ENCODE data around the gene PRKG2.

PRKG2 gene

GRCh38 chr4:81217779-81218178 lies 2.8 kb upstream of the PRKG2 start:
- FAIRE-seq: no peak

GRCh38 chr4:81215931-81216330 lies 909 bp upstream of the PRKG2 start:
- no peak for FAIRE-seq

- no peak for FAIRE-seq
Observed at GRCh38 chr4:81214144-81214880, 710 bp downstream of the PRKG2 start.

- FAIRE-seq: no peak
Observed at GRCh38 chr4:81213671-81214070, 1.4 kb downstream of the PRKG2 start.

DNA sequence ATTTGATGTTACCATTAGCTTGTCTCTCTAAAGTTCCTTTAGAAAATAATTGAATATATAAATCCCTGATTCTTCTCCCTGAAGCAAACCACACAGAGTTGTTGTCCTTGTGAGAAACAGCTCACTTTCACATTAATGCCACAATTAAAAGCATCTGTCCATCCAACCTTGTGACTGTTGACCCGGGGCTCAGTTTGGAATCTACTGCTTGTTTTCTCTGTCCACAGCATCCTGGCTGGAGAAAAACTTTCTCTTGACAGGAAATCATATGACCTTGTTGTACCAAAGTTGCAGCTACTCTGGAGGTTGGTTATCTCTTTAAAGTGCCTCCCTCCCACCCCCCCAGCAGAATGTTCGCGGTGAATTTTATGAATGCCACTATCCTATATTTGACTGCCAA lies 3.1 kb downstream of the PRKG2 start:
- FAIRE-seq: no peak

GRCh38 chr4:81207828-81208227 lies 7.2 kb downstream of the PRKG2 start:
- no peak for FAIRE-seq

DNA sequence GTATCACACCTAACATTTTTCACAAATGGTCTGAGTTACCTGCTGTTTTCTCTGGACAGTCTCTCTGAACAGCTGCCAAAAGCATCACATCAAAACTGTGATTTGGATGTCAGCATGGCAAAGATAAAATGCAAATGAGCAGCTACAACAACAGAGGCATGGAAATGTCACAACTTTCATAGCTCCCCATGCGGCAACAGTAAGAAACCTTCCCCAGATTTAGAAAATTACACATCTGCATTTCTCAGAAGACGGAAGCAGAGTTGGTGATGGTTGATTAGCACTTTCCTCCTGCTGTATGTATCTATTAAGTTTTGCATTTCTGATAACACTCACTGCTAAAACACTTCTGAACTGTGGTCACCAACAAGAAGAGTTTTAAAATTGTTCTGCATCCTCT lies 9.7 kb downstream of the PRKG2 start:
- no peak for FAIRE-seq

DNA sequence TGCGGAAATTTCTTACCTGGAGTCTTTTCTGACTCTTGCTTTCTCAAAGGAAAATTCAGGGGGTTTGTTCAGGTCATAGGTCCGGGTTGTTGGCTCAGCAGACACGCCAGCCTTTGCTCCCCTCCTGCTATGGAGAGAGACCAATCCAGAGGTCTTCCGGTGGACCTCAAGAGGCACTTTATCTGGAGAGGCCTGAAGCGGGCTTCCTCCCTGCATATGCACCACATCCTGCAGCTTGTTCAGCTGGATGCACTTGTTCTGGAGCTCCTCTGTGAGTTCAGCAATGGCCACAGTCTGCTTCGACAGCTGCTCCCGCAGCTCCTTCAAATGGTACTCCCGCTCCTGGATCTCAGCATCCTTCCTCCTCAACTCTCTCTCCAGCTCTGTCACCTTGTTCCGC lies 10.5 kb downstream of the PRKG2 start:
- no peak for FAIRE-seq

DNA sequence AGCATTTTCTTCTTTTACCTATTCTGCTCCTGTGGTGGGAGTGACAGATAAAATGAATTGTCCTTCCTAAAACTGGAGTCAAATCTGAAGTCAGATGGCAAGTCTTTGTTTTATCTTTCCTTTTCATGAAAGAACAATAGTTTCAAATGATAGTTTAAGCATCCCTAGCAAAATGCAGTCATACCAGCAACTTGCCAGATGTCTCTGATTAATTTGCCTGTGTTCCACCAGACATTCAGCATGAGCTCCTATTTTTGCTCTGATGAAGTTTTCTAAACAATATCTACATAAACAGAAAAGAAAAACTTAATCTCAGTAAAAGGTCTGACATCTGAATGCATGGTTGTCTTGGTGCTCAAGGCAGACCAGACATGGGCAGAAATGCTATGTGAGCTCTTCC lies 15.2 kb downstream of the PRKG2 start:
- FAIRE-seq: no peak

GRCh38 chr4:81198609-81199008 lies 16.4 kb downstream of the PRKG2 start:
- FAIRE-seq: no peak

GRCh38 chr4:81197864-81198524 lies 17.0 kb downstream of the PRKG2 start:
- FAIRE-seq: no peak

DNA sequence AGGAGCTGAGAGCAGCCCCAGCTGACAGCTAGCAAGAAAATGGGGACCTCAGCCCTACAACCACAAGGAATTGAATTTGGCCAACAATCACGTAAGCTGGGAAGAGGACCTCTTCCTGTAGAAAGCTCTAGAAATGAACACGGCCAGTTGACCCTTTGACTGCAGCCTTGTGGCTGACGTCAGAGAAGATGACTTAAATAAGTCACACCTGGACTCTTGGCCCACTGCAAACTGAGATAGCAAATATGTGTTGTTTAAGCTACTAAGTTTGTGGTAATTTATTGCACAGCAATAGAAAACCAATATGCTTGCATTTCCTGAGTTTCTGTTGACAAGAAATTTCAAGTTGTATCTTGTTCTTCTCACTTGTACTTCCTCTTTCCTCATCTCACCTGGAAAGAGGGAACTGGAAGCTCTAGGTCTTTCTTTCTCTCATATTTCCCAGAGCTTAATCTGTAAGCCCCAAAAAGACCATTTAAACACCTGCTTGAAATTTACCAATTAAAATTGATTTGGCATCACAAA lies 18.8 kb downstream of the PRKG2 start:
- no peak for FAIRE-seq

DNA sequence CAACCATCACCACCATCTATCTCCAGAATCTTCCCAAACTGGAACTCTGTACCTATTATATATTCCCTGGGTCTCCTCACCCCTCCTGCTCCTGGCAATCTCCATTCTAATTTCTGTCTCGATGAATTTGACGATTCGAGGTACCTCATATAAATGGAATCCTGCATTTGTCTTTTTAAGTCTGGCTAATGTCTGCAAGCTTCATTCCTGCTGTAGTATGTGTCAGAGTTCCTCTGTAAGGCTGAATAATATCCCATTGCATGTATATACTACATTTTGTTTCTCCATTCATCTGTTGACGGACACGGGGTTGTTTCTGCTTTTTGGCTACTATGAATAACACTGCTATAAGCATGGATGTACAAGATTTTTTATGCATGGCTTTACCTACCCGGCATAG lies 19.5 kb downstream of the PRKG2 start:
- FAIRE-seq: no peak

- FAIRE-seq: no peak
Observed at GRCh38 chr4:81194286-81194685, 20.7 kb downstream of the PRKG2 start.

GRCh38 chr4:81180916-81181315 lies 34.1 kb downstream of the PRKG2 start:
- FAIRE-seq: no peak

DNA sequence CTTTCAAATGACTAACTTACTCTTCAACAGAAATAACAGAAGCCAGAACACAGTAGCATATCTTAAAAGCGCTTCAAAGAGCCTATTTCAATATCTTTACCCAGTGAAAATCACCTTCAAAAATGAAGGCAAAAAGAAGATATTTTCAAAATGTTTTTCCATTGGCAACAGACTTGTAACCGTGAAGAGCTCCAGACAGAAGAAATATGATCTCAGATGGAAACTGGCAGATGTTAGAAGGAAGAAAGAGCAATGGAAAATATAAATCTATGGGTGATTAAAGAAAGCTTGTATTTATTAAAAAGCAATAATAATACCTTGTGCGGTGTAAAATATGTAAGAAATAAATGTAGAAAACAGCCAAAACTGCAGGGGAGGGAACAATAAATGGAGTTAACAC lies 35.7 kb downstream of the PRKG2 start:
- no peak for FAIRE-seq

DNA sequence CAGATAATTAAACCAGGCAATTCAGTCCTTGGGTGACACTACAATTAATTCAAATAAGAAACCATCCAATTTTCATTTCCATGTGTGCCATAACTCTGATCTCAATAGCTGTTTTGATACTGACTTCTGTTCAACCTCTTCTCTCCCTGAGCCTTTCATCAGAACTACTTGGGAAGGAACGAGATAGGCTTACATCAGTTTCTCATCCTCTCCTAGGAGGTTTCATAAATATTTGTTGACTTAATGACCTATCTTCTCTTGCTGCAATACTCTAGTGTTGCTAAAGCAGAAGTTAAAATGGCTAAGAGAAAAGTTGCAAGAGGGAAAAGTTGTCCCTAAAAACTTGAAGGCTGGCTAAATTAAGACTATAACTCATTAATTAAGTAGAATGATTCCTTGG lies 41.8 kb downstream of the PRKG2 start:
- FAIRE-seq: no peak

DNA sequence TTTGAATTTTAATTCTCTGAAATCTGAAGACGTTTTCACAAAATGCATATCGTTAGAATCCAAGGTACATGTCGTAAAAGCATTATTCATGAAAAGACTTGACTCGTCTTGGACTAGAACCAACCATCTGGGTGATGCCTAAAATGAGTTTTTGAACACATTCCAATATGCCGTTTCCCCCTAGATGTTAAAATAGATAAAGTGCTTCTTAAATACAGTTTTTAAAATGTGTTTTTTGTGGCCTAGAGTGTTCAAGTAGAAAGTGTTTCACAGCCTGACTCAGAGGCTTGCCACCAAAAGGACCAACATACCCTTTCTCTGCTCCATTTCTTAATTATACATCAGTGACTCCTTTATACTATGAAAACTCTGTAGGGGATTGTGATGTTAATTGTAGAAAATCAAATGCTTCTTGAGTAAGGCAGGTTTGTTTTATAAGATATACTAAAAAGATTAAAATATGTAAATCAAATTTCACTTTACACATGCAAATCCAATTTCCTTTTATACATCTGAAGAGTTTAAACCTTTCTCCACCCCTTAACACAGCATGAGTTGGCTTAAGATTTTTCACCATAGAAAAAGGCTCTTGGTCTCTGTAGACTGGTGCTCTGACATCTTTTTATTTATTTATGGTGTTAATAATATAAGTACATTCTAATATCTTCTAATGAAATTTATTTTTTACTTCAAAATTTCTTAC lies 48.4 kb downstream of the PRKG2 start:
- FAIRE-seq: no peak

DNA sequence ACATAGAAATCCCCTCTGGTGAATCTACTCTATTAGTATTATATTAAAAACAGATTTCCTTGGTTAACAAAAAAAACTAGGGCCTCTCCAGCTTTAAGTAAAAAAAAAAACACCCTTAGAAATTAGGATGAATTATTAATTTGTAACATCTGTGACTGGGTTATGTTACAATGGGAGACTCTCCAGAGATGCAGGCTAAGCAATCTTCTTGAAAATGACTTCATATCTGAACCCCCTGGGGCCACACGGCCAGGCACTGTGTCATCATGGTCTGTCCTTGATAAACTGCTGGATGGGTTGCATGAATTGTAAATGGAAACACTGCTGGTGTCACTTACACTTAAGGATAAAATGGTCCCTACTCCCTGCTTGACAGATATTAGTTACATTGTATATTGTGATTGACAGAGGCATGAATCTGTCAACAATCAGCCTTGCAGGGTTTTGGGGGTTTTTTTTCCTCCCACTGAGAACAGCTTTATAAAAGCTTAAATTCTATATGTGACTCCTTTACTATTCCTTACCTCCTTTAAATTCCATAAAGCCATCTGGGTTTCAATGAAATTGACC lies 49.1 kb downstream of the PRKG2 start:
- no peak for FAIRE-seq

DNA sequence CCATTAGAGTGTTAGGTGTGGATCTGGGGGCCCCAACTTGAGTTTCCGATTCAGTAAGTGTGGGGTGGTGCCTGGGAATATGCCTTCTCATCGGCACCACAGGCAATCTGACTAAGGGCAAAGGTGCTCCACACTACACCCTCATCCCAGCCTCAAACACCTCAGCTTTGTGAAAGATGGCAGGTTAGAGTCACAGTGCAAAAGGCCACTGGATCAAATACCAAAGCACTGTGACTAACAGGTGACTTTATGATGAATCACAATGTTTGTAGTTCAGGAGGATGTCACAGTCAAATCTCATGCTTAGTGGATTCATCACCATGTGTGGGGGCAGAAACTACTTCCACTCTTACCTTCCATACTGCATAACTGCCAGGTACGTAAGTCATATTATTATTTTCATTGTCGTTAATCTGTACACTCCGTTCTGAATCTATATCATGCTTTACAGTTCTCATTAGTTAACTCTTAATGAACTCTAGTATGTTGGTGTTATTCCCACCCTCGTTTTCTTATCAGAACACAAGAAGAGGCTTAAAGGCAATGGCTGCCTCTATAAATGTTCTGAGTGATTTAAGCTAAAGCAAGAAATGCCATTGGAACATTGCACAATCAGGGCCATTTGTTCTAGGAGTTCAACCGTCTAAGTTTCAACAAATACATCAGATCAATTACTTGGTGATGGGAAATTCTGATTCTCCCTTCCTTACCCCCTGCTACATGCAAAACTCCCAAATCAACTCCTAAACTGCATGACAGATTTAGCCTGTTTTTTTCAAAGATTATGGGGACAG lies 50.2 kb downstream of the PRKG2 start:
- no peak for FAIRE-seq

- no peak for FAIRE-seq
Observed at GRCh38 chr4:81164126-81164525, 50.9 kb downstream of the PRKG2 start.

- no peak for FAIRE-seq
Observed at GRCh38 chr4:81162752-81163458, 52.1 kb downstream of the PRKG2 start.
